Left kidney (tissue), 2 donors: Measurements from ENCODE around the gene MYCBP2. TPM values are rescaled to one million over a fixed set of nuclear protein-coding genes. Genes with fewer than 3 reads are reported as not detected.
"Not testable (repeated sequence)": the region's sequence is repeated elsewhere in the genome, so short reads cannot be mapped to it uniquely, and the experiment has no call there.

ENCODE experiments used
- DNase-seq: peaks from one replicate; pipeline ENCODE4 v3.0.0-alpha.2; 2013
- polyA plus RNA-seq: library from polyadenylated mRNA; unstranded; fragments of 120-200 nt; gene quantifications from one replicate; pipeline ENCODE4 v1.2.1, GENCODE V29; 2013; ENCODE audit not compliant: insufficient read length

The MYCBP2 gene
- polyA plus RNA-seq, 1 donor: 82.3 TPM

GRCh38 chr13:77207943-77208342 is 119.0 kb downstream of the MYCBP2 start:
- DNase-seq: no peak

- DNase-seq: not testable (repeated sequence)
Observed at GRCh38 chr13:77198995-77199394, 127.9 kb downstream of the MYCBP2 start.

GRCh38 chr13:77196052-77196618 is 130.8 kb downstream of the MYCBP2 start:
- DNase-seq: no peak

- no peak for DNase-seq
Observed at GRCh38 chr13:77190349-77190958, 136.4 kb downstream of the MYCBP2 start.

- DNase-seq: no peak
Observed at GRCh38 chr13:77185721-77186120, 141.2 kb downstream of the MYCBP2 start.

- DNase-seq: no peak
Observed at GRCh38 chr13:77184455-77184854, 142.4 kb downstream of the MYCBP2 start.

- DNase-seq: no peak
Observed at GRCh38 chr13:77180011-77180410, 146.9 kb downstream of the MYCBP2 start.

- no peak for DNase-seq
Observed at GRCh38 chr13:77177646-77178045, 149.2 kb downstream of the MYCBP2 start.

GRCh38 chr13:77176350-77176749 is 150.5 kb downstream of the MYCBP2 start:
- DNase-seq: no peak

- no peak for DNase-seq
Observed at GRCh38 chr13:77172650-77173049, 154.2 kb downstream of the MYCBP2 start.

- DNase-seq: no peak
Observed at GRCh38 chr13:77171451-77171850, 155.4 kb downstream of the MYCBP2 start.

- no peak for DNase-seq
Observed at GRCh38 chr13:77168237-77168636, 158.7 kb downstream of the MYCBP2 start.

- DNase-seq: no peak
Observed at GRCh38 chr13:77150651-77151050, 176.2 kb downstream of the MYCBP2 start.

- DNase-seq: no peak
Observed at GRCh38 chr13:77143431-77143830, 183.5 kb downstream of the MYCBP2 start.

- no peak for DNase-seq
Observed at GRCh38 chr13:77139306-77139705, 187.6 kb downstream of the MYCBP2 start.

- no peak for DNase-seq
Observed at GRCh38 chr13:77138813-77139212, 188.1 kb downstream of the MYCBP2 start.

GRCh38 chr13:77136902-77137420 is 189.9 kb downstream of the MYCBP2 start:
- no peak for DNase-seq

- DNase-seq: no peak
Observed at GRCh38 chr13:77124423-77124822, 202.5 kb downstream of the MYCBP2 start.

GRCh38 chr13:77118134-77118533 is 208.8 kb downstream of the MYCBP2 start:
- no peak for DNase-seq

GRCh38 chr13:77114271-77114670 is 212.6 kb downstream of the MYCBP2 start:
- DNase-seq: no peak

GRCh38 chr13:77113496-77113895 is 213.4 kb downstream of the MYCBP2 start:
- no peak for DNase-seq

- DNase-seq: no peak
Observed at GRCh38 chr13:77105051-77105450, 221.8 kb downstream of the MYCBP2 start.

- peak; percentile 20 for DNase-seq
Observed at GRCh38 chr13:77099415-77099814, 227.5 kb downstream of the MYCBP2 start.

- DNase-seq: no peak
Observed at GRCh38 chr13:77095288-77095687, 231.6 kb downstream of the MYCBP2 start.
